ENCODE results near the gene CLDND1. TPM values are rescaled to one million over a fixed set of nuclear protein-coding genes. Genes with fewer than 3 reads are reported as not detected.

CLDND1 gene
- total and polyA plus RNA-seq, 2 of the 4 experiments (the other 2 are of a cell fraction), result 75.8 to 78.3 TPM

DNA sequence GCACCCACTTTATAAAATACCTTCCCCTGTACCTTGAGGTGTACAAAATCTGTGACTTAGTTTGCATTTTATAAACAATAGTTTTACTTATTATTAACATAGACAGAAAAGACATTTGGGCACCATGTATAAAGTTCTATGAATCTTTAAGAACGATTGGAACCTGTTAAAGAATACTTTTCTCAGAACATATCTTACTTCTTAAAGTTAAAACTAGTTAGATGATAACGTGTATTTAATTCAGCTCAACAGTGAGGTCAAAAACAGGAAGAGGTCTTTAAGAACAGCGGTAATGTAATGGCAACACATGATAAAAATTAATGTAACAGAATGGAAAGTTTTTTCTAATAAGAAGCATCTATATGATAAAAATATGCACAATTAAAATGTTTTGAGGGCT, 45.7 kb upstream of the CLDND1 start:
- H3K4me1 ChIP-seq (ENCODE audit: control insufficient read depth, insufficient read depth, low read length), result 0 out of 2 replicates have a peak, but pooled peaks cover 2% of the 10 kb centered on the region
- no peak overlapping the region for H3K23ac ChIP-seq (ENCODE audit: low read depth, low read length)
- POLR2A ChIA-PET (ENCODE audit: unreplicated experiment), result no interaction called here
- H3K27me3 ChIP-seq (ENCODE audit: control insufficient read depth, insufficient read depth, low read length), result no peaks in the 10 kb centered on the region
- DNase-seq (no peak), ATAC-seq (ENCODE audit: low read depth) (no peak)
- H3K4ac ChIP-seq (ENCODE audit: low read depth, low read length), result no peak overlapping the region
- intact Hi-C loops (cut with micrococcal nuclease) (no loop called here), in situ Hi-C loops (cut with MboI; ENCODE audit: low sequenced_read_pairs) (loop anchor here (25.0 kb wide), 1 partner anchor 231 kb away; no protein-coding TSS in a partner anchor), dilution Hi-C loops (cut with HindIII; ENCODE audit: low sequenced_read_pairs, unreplicated experiment) (no loop called here)
- H2AK9ac ChIP-seq (replicated peaks; ENCODE audit: low read depth, low read length, poor library complexity), result no peak overlapping the region
- H2BK120ac ChIP-seq (ENCODE audit: low read depth, low read length), result no peak overlapping the region
- no peak overlapping the region for H2BK20ac ChIP-seq (ENCODE audit: low read depth, low read length)
- no peaks in the 10 kb centered on the region for H3K9me1 ChIP-seq (ENCODE audit: insufficient read depth, low read length)
- H2BK15ac ChIP-seq (ENCODE audit: low read depth, low read length), result no peak overlapping the region
- H3K4me3 ChIP-seq (ENCODE audit: insufficient read depth, low read depth, low read length), result no peak overlapping the region
- H4K8ac ChIP-seq (ENCODE audit: low read depth in 2 of 2, low read length in 2 of 2), result no peak overlapping the region
- H4K5ac ChIP-seq (ENCODE audit: low read depth, low read length), result no peak overlapping the region
- WGBS, 2 experiments (ENCODE audit: extremely low coverage in 2 of 2, insufficient read length in 1 of 2), result no CpG with 5 or more reads among the region's 3 CpGs
- H2AFZ ChIP-seq (replicated peaks; ENCODE audit: low read length, poor library complexity), result no peak overlapping the region
- no peak overlapping the region for H3K27ac ChIP-seq (ENCODE audit: insufficient read depth, low read length)
- no peaks in the 10 kb centered on the region for H3K79me1 ChIP-seq (ENCODE audit: low read depth in 1 of 2, low read length in 2 of 2)
- H3K18ac ChIP-seq (ENCODE audit: low read depth, low read length), result no peak overlapping the region
- H4K91ac ChIP-seq (ENCODE audit: insufficient read depth, low read depth, low read length), result no peak overlapping the region
- no peak overlapping the region for H3K9ac ChIP-seq (ENCODE audit: low read depth, low read length)
- no peaks in the 10 kb centered on the region for H4K20me1 ChIP-seq (ENCODE audit: insufficient read depth, low read length)
- H3K36me3 ChIP-seq (ENCODE audit: control insufficient read depth, insufficient read depth, low read length), result no peaks in the 10 kb centered on the region
- BruUV-seq (replicated peaks), result no TSS peak
- no peak overlapping the region for H3K56ac ChIP-seq (ENCODE audit: extremely low read depth, insufficient read depth, low read length)
- no peak overlapping the region for H2AK5ac ChIP-seq (ENCODE audit: low read depth, low read length)
- no peak overlapping the region for H3K4me2 ChIP-seq (ENCODE audit: low read depth, low read length)
- TF ChIP-seq SMC3 (IDR thresholded peaks at IDR 0.05; ENCODE audit: low read depth, low read length) (no peak), RFX5 (IDR thresholded peaks at IDR 0.05; ENCODE audit: low read depth, low read length) (no peak), NFE2L2 (IDR thresholded peaks at IDR 0.05; ENCODE audit: low read depth, low read length) (no peak), RAD21 (IDR thresholded peaks at IDR 0.05; ENCODE audit: low read length) (no peak), CEBPB (IDR thresholded peaks at IDR 0.05; ENCODE audit: low read depth, low read length) (no peak), RCOR1 (IDR thresholded peaks at IDR 0.05; ENCODE audit: insufficient replicate concordance, low read length) (no peak), BHLHE40 (IDR thresholded peaks at IDR 0.05; ENCODE audit: low read depth, low read length) (no peak), MXI1 (IDR thresholded peaks at IDR 0.05; ENCODE audit: borderline replicate concordance, low read depth, low read length) (no peak), CHD1 (IDR thresholded peaks at IDR 0.05; ENCODE audit: low read depth, low read length) (no peak), MAFK (IDR thresholded peaks at IDR 0.05; ENCODE audit: low read depth, low read length) (no peak), POLR2A (IDR thresholded peaks at IDR 0.05; ENCODE audit: low read depth, low read length) (no peak), MAZ (IDR thresholded peaks at IDR 0.05; ENCODE audit: borderline replicate concordance, low read depth, low read length) (no peak), FOS (IDR thresholded peaks at IDR 0.05; ENCODE audit: low read depth, low read length) (no peak)
- TF ChIP-seq, protein P1, sequence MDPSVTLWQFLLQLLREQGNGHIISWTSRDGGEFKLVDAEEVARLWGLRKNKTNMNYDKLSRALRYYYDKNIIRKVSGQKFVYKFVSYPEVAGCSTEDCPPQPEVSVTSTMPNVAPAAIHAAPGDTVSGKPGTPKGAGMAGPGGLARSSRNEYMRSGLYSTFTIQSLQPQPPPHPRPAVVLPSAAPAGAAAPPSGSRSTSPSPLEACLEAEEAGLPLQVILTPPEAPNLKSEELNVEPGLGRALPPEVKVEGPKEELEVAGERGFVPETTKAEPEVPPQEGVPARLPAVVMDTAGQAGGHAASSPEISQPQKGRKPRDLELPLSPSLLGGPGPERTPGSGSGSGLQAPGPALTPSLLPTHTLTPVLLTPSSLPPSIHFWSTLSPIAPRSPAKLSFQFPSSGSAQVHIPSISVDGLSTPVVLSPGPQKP (IDR thresholded peaks at IDR 0.05; ENCODE audit: borderline replicate concordance, low read depth, low read length), result no peak
- TF ChIP-seq, protein P2, sequence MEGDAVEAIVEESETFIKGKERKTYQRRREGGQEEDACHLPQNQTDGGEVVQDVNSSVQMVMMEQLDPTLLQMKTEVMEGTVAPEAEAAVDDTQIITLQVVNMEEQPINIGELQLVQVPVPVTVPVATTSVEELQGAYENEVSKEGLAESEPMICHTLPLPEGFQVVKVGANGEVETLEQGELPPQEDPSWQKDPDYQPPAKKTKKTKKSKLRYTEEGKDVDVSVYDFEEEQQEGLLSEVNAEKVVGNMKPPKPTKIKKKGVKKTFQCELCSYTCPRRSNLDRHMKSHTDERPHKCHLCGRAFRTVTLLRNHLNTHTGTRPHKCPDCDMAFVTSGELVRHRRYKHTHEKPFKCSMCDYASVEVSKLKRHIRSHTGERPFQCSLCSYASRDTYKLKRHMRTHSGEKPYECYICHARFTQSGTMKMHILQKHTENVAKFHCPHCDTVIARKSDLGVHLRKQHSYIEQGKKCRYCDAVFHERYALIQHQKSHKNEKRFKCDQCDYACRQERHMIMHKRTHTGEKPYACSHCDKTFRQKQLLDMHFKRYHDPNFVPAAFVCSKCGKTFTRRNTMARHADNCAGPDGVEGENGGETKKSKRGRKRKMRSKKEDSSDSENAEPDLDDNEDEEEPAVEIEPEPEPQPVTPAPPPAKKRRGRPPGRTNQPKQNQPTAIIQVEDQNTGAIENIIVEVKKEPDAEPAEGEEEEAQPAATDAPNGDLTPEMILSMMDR (conservative IDR thresholded peaks at IDR 0.05; ENCODE audit: low read depth, low read length), result no peak
- TF ChIP-seq, protein P3, sequence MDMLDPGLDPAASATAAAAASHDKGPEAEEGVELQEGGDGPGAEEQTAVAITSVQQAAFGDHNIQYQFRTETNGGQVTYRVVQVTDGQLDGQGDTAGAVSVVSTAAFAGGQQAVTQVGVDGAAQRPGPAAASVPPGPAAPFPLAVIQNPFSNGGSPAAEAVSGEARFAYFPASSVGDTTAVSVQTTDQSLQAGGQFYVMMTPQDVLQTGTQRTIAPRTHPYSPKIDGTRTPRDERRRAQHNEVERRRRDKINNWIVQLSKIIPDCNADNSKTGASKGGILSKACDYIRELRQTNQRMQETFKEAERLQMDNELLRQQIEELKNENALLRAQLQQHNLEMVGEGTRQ (IDR thresholded peaks at IDR 0.05; ENCODE audit: low read depth, low read length), result no peak
- CTCF ChIA-PET, result no interaction called here
- H3K9me3 ChIP-seq (ENCODE audit: control insufficient read depth, insufficient read depth, low read length), result no peaks in the 10 kb centered on the region
- no peak overlapping the region for H3K14ac ChIP-seq (replicated peaks; ENCODE audit: low read depth, low read length)
- no peak overlapping the region for H2BK5ac ChIP-seq (ENCODE audit: low read depth, low read length, poor library complexity, severe bottlenecking)

Measured in IMR-90 (cell line).